SW 1271 (cell line): ENCODE results near the gene SLC6A18.

Source experiments
- DNase-seq, 2 experiments: peaks; one replicate each; lab custom pipeline; 2025; lab: John Stamatoyannopoulos, UW

Gene SLC6A18

GRCh38 chr5:1225081-1225480 lies at the start of gene SLC6A18:
TSS of gene SLC6A18 (plus strand) at chr5:1225381. CDS start at chr5:1225478, 97 bp downstream.
- no peak for DNase-seq

GRCh38 chr5:1175801-1176472 lies 49.2 kb upstream of the SLC6A18 start:
- DNase-seq = no peak

GRCh38 chr5:1176473-1177391 lies 48.4 kb upstream of the SLC6A18 start:
- peak in 1 of 2 experiments; percentile 13 for DNase-seq

- DNase-seq = no peak
These were observed 47.2 kb upstream of the SLC6A18 start for GRCh38 chr5:1177826-1178528.

- DNase-seq = no peak
These were observed 46.4 kb upstream of the SLC6A18 start for GRCh38 chr5:1178529-1179382.

- DNase-seq = no peak
These were observed 45.8 kb upstream of the SLC6A18 start for GRCh38 chr5:1179383-1179715.

GRCh38 chr5:1180096-1180495 lies 45.1 kb upstream of the SLC6A18 start:
- no peak for DNase-seq

GRCh38 chr5:1180841-1181271 lies 44.3 kb upstream of the SLC6A18 start:
- no peak for DNase-seq

GRCh38 chr5:1181451-1182359 lies 43.5 kb upstream of the SLC6A18 start:
- no peak for DNase-seq

- no peak for DNase-seq
These were observed 42.9 kb upstream of the SLC6A18 start for GRCh38 chr5:1182360-1182632.

- DNase-seq = no peak
These were observed 42.4 kb upstream of the SLC6A18 start for GRCh38 chr5:1182633-1183423.

- no peak for DNase-seq
These were observed 41.6 kb upstream of the SLC6A18 start for GRCh38 chr5:1183424-1184162.

- no peak for DNase-seq
These were observed 41.1 kb upstream of the SLC6A18 start for GRCh38 chr5:1184163-1184470.

GRCh38 chr5:1184481-1184880 lies 40.7 kb upstream of the SLC6A18 start:
- no peak for DNase-seq

GRCh38 chr5:1185038-1185627 lies 40.0 kb upstream of the SLC6A18 start:
- no peak for DNase-seq

- no peak for DNase-seq
These were observed 39.4 kb upstream of the SLC6A18 start for GRCh38 chr5:1185629-1186350.

GRCh38 chr5:1186351-1187233 lies 38.6 kb upstream of the SLC6A18 start:
- DNase-seq = no peak
